Activated T-cell treated with anti-CD3 and anti-CD28 coated beads for 1 hour (primary cell): ENCODE results near the gene HOXC12.

Source experiments
- DNase-seq: peaks from one replicate; pipeline ENCODE4 v3.0.0-alpha.2; 2020; ENCODE audit warnings: low read depth

The HOXC12 gene, protein sequence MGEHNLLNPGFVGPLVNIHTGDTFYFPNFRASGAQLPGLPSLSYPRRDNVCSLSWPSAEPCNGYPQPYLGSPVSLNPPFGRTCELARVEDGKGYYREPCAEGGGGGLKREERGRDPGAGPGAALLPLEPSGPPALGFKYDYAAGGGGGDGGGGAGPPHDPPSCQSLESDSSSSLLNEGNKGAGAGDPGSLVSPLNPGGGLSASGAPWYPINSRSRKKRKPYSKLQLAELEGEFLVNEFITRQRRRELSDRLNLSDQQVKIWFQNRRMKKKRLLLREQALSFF

DNA sequence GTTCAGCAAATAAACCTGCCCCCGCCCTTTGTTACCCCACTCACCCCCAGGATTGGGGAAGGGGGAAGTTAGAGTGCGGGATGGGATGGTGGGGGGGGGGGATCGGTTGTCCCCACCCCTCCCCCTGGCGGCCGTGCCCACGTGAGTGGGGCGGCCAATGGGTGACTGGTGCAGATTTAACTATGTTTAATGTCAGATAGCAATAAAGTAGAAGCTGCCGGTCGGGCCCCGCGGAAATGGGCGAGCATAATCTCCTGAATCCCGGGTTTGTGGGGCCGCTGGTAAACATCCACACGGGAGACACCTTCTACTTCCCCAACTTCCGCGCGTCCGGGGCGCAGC lies at the start of gene HOXC12:
Gene HOXC12, plus strand, starts transcription at position 210 of the 342 bp plus-strand sequence. Its CDS starts 27 bp downstream, at position 237.
- DNase-seq = no peak

DNA sequence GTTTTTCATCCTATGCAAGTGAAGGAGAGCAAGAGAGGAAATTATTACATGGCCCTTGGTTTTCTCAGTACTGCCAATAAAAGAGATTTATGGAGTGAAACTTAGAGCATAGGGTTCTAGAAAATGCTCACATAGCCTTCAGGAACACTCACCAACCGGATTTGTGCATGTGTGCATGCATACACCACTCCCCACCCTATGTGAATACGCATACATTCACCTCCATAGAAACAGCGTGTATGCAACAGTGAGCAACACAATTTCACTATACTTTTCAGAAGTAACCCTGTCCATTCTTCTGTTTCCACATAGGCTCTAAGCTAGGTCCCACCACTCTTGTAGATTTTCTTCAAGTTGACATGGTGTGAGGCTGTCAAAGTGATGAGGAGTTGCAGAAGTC lies 47.6 kb upstream of the HOXC12 start:
- DNase-seq = no peak

DNA sequence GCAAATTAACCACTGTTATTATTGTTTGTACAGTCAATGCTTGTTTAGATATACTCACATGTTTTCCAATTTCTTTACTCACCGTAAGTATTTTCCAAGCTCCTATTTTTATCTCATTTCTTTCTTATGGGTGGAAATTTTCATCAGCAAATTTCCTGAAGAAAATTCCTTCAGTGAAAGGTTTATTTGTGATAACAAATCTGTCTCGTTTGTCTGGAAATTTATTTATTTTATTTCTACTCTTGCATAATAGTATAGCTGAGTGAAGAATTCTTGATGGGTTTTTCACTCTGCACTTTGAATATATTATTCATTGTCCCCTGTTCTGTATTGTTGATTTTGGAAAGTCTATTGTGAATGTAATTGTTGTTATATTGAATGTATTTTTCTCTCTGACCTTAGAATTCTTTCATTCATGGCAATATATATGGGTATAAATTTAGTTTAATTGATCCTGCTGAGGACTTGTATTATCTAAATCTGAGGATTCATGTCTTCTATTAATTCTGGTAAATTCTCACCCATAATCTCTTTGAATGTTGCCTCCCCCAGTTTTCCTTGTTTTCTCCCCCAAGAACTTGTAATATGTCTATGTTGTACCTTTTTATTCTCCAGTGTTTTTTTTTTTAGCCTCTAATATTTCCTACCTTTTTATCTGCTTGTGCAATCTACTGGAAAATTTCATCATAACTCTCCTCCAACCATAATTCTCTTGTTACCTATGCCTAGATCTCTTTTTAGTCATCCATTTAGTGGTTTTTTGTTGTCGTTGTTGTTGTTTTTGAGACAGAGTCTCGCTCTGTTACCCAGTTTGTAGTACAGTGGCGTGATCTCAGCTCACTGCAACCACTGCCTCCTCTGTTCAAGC lies 37.7 kb upstream of the HOXC12 start:
- no peak for DNase-seq

DNA sequence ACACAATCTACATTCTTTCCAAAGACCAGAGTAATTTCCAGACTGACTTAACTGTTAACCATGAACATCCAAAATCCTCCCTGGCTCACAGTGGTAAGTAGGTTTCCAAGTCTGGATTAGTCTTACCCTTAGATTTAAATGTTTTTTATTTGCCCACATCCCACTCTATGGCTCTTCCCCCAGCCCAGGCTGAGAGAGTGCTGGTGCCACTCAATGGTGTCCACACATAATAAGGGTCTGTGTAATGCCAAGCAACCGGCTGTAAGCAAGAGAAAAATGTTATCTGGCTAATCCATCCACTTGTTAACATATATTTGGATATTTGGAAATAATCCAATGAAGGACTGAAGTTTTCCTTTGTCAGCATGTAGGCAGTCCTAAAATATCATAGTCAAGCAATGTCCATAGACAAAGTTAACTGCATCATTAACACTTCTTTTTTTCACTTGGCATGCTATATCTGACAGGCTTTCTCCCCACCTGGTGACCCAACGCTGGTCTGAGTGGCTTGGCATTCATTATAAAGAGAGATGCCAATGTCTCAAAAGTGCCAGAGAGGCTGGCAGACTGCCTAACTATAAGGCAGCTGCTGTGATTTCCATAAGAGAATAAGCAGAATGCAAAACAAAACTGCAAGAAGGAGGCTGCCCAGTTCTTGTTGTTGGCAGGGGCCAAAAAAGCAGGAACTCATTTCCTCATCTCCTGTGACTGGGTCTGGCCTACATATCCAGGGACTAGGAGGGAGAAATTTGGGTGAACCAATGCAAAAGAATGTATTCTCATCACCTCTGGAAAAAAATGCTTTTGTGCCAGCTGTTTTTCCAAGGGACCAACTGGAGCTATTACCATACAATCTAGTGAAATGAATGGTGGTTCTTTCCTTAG lies 29.9 kb upstream of the HOXC12 start:
- DNase-seq = no peak

DNA sequence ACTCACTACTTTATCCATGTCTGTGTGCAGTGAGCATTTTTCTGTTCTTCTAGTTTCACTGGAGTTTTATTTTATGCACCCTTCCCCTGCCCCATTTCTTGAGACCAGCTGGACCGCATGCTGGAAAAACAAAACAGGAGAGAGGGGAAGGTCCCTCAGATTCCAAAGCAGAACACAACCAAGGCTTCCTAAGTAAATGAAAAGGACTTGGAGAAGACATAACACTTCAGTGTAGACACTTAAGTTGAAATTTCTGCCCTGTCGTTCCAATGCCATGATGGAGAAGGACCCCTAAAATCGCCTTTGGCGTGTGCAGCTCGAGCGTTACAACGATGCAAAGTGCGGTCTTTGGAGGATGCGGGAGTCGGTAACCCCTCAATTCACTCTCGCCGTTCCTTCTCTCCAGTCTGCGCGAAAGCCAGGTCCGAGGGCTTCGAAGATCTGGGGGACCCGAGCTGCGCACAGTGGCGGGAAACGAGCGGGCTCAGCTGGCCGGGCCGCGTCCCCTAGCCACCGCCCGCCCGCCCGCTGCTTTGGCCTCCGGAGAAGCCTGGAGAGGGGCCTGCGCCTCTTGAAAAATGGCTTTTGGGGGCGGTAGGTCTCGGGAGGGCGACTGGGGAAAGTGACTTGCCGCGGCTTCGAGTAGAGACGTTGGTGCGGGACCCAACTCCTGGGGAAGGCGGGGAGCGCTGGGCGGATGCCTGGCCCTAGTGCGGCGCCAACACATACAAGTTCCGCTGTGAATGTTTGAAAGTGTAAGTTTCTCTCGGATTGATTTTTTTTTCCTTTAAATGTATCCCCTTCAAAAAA lies 27.3 kb upstream of the HOXC12 start:
- no peak for DNase-seq

DNA sequence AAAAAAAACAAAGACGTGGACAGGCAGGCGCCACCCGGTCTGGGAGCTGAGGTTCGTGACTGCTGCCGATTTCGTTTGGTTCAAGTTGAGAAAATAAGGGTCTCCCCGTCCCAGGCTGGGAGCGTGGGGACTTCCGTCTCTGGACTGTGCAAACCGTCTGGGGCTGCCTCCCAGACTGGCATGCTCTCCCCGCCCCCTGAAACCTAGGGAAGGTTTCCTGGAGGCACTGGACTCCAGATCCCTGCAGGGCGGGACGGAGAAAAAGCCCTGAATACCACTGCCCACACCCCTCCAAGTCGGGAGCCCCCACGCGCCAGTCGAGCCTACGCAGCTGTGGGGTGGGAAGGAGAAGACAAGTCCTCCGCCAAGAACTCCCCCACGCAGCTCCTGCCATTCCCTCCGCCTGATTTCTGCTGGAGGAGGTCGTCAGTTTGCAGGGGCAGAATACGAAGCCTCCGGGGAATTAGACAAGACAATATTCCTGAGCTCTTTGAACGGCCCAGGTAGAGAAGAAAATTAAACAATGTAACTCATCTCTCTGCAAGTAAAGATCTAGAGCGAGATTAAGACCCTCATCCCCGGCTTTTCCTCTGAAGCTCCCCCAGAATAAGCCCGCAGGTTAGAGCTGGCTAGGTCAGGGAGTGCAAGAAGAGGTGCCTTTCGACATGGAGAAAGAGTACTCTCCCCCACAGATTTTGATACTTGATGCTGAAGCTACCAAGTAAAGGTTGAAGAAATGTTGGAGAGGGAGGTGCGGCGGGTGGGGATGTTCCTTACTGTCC lies 26.5 kb upstream of the HOXC12 start:
- no peak for DNase-seq

DNA sequence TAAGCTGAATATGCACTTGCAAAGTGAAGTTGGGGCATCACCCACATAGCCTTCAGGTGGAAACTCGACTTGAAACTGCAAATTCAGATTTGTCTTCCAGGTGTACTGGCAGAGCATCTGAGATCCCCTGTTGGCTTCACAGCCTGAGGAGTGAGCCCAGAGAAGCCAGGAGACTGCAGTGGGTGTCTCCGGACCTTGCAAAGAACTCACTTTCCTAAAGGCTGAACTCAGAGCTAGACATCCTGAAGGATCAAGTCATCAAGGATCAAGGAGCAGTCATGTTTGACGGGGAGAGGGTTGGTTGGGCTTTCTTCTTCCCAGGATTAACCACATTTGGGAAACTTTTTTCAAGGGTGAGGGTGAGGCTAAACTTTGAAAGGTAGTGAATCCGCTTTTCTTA lies 25.2 kb upstream of the HOXC12 start:
- DNase-seq = no peak

DNA sequence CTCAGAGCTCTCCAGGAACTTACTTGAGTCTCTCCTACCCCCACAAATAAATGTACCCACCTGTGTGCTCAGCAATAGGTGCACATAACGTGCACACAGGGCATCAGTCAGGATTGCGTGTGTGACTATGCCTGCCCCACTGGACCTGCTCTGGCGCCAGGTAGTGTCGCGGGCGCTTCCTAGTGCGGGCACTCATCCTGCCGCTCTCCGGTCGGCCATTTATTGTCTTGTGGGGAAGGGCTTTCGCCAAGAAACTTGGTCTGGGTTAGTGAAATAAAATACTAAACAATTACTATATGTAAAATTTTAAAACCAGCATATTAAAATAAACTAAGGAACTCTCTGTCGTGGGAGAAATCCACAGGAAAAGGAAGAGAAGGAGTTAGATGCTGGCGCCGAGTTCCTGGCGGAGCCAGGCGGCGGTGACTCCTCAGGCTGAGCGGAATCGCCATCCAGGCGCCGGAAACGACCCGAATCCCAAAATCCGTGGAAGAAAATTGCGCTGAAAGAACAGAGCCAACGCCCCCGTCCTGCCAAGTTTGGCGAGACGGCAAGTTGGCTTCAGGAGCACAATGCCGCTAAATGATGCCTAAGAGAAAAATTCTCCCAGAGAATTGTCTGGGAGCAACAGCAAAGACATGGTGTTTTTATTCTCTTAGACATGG lies 24.0 kb upstream of the HOXC12 start:
- no peak for DNase-seq

DNA sequence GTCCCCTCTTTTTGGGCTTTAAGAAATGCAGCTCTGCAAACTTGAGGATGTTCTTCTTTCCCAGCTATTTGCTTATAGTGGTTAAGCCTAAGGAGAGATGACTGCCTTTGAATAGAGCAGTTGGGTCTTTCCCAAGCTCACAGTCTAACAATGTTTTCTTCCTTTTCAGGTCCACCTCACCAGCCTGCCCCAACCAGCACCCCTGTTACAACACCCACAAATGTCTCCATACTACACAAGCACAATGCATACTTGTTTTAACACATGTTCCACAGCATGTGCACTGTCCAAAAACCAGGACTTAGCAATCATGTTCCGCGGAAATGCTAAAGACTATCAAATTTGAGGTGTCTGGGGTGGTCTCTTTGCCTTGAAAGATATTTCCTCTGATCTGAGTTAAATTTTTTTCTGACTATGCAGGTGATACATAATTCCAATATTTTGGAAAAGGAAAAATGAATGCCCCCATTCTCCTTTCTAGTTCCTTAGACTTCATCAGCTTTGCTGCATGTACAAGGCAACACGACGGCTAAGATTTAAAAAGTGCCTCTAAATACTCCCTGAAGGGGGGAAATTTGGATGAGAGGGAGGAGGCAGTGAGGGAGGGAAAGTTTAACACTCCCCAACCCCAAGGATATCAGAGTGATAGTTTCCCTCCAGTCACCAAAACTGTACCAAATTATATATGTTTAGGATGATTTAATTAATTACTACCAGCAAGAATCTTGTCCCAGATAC lies 22.7 kb upstream of the HOXC12 start:
- no peak for DNase-seq

DNA sequence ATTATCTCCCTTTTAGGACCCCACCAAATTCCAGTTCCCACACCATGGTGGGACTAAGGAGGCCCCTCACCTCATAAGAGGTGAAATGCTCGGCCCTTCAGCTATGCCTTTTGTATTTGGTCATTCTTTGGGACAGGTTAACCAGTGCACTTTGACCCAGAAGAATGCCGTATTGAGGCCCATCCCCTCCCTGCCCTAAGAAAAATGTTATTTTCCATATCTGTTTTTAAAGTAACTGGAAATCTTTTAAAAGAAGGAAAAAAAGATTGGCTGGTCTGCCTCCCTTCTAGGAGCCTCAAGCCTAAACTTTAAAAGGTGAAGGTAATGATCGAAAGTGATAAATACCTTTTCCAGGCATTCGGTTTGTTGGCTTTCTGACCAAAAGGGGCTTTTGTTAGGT lies 21.8 kb upstream of the HOXC12 start:
- DNase-seq = no peak

DNA sequence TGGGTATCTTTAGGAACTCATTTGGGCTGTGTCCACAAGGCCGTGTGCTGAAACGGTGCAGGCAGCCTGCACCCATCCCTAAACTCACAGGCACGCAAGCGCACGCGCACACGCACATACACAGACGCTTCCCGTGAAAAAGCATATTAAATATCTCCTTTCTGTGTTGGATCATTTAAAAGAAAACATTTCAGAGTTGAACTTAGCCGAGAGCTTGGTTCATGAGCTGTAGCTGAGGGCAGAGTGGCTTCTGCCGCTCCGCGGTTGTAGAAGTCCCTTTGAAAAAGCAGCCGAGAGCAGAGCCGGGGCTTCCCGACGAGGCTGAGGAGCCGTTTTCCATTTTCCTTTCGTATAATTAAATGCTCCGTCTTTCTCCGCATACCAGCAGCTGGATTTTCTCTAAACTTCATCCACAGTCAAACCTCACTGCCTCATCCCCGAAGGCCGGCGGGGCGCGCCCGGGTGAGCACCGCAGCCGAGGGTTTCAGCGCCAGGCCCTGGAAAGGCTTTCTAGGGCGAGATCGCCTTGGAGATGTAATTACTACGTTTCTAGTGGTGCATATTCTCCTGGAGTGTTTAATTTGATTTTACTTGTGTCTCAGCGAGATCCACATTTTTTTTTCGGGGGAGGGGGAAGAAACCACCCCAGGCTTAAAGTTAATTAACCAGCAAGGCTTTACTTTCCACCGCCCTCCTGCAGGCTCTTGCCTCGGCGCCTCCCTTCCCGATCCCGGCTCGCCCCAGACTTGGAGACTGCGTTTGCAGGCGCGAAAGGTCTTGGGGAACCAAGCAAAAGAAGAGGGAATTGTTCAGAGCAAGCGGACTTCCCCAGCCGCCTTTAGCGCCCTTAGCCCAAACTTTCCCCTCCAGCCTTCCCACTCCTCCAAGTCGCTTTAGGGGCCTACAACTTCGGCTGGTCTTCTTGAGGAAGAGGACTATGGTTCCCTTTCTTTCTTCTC lies 19.0 kb upstream of the HOXC12 start:
- no peak for DNase-seq

DNA sequence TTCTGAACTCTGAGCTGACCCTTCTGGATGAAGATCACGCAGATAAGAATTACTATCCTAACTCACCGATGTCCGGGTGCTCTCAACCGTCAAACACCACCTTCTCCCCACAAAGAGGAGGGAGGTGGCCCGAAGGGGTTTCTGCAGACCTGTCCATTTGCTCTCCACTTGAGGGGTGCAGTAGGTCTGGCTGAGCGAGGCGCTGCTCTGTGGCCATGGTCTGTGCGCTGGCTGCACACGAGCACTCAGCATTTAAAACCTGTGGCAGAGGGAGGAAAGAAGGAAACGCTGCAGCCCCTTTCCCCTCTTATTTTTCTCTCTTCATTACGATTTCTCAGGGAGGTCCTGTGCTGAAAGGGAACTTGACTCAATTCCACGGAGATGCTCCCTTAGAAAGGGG lies 17.6 kb upstream of the HOXC12 start:
- DNase-seq = no peak

DNA sequence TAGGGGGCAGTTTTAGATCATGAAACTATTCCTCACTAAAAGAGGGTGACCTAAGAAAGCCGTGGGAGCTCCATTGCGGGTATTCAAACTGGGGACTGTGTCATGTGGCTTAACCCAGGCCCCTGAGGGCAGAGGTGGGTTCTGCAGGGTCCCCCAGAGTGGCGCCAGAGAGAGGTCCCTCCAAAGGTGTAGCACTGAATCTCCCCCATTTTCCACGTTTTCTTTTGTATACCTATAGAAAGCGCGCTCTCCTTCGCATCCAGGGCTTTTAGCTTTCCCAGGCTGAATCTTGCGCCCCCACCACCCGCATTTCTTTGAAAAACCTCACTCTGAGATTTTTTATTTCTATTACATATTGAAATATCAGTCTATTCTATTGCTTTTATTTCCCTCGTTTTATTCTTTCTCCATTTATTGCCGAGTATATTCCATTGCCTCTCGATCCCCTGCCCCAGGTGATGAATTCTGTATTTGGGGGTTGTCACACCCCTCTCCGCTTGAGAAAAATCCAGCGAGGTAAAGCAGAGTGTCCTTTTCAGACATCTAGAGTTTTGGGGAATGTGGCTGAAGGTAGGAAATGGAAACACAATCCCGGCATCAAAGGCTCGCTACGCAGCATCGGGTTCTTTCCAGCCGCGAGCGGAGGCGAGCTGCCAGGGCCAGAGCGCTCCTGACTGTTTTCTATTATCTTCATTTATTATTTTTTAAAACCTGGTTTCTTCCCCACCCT lies 16.9 kb upstream of the HOXC12 start:
- DNase-seq = no peak

DNA sequence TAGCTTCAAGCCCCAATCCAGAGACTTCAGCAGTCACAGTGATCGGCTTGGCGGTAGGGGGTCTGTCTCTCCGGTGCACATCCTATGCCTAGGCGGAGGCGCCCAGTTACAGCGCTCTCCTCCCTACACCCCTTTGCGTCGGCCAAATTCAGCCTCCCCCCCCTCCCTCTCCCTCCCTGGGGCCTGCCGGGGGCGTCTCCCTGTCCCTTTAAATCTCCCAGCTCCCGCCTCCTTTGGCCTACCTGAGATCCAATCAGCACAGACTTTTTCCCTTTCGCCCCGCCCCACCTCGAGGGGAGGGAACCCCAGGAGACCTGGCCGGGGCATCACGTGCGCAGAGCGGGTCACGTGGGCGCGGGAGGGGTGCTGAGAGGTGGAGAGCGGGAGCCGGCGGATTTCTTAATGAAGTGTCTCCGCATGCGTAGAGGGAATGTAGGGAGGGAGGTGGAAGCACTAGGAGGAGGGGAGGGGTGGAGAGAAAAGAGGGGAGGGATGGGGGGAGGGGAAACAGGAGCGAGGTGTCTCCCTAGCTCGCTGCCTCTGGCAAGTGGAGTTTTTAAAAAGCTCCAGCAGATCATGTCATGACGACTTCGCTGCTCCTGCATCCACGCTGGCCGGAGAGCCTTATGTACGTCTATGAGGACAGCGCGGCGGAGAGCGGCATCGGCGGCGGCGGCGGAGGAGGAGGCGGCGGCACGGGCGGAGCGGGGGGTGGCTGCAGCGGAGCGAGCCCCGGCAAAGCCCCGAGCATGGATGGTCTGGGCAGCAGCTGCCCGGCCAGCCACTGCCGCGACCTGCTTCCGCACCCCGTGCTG lies 16.2 kb upstream of the HOXC12 start, which contains the start of gene HOXC13:
Gene HOXC13, plus strand, starts transcription at position 506 of the 815 bp plus-strand sequence. Its CDS starts 76 bp downstream, at position 582.
- DNase-seq = no peak

DNA sequence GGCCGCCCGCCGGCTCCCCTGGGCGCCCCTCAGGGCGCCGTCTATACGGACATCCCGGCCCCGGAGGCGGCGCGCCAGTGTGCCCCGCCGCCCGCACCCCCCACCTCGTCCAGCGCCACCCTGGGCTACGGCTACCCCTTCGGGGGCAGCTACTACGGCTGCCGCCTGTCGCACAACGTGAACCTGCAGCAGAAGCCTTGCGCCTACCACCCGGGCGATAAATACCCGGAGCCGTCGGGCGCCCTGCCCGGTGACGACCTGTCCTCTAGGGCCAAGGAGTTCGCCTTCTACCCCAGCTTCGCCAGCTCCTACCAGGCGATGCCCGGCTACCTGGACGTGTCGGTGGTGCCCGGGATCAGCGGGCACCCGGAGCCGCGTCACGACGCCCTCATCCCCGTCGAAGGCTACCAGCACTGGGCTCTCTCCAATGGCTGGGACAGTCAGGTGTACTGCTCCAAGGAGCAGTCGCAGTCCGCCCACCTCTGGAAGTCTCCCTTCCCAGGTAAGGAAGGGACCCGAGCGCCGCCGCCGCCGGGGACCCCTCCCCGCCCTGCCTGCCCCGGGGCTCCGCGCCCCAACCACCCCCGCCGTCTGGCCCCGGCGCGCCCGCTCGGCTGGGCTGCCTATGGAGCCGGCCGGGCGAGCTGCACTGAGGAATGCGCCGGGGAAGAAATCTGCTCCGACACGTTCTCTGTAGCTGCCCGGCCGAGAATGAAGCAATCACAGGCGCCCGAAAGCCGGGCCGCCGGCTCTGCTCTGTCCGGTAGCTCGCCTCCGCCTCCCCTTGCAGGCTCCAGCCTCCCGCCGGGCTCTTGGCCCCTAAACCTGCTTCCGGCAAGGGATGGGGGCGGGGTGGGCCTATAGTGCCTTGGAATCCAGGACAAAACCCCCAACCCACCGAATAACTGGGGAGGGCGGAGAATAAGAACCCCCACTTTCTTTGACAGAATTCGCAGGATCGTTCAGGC lies 15.3 kb upstream of the HOXC12 start:
- DNase-seq = no peak
